Heart left ventricle (tissue), 16 donors: ENCODE measurements around the gene ARMCX2. TPM values are rescaled to one million over a fixed set of nuclear protein-coding genes. Genes with fewer than 3 reads are reported as not detected.

Experiments
- ATAC-seq, 4 donors: fragments of 200-7000 bp; cut with Tn5 transposase; one replicate each; pipeline ENCODE4 v1.9.1; 2020 to 2022; ENCODE audit warnings: moderate library complexity in 4 of 4, mild to moderate bottlenecking in 3 of 4, moderate number of reproducible peaks in 1 of 4
- DNase-seq, 5 donors: peaks; one replicate each; pipeline ENCODE4 v3.0.0-alpha.2; 2020
- H3K27ac ChIP-seq, 12 donors: fragments of 200-600 bp; sonication (generic) in 4 of 12; one replicate each; pipeline versions ENCODE4 v1.5.0 to v1.8.0; 2016 to 2022; ENCODE audit warnings: mild to moderate bottlenecking in 2 of 12
- H3K27me3 ChIP-seq, 9 donors: fragments of 200-600 bp; sonication (generic) in 2 of 9; one replicate each; pipeline versions ENCODE4 v1.5.1 to v1.8.0; 2016 to 2022; ENCODE audit warnings: mild to moderate bottlenecking in 3 of 9
- H3K36me3 ChIP-seq, 9 donors: fragments of 200-600 bp; sonication (generic) in 2 of 9; one replicate each; pipeline versions ENCODE4 v1.5.0 to v1.8.0; 2018 to 2022; ENCODE audit warnings: mild to moderate bottlenecking in 2 of 9
- H3K4me1 ChIP-seq, 12 donors: fragments of 200-600 bp; sonication (generic) in 4 of 12; one replicate each; pipeline versions ENCODE4 v1.5.0 to v1.8.0; 2016 to 2022; ENCODE audit warnings: mild to moderate bottlenecking in 3 of 12
- H3K4me3 ChIP-seq, 12 donors: fragments of 200-600 bp; sonication (generic) in 4 of 12; one replicate each; pipeline versions ENCODE4 v1.5.0 to v1.8.0; 2017 to 2022; ENCODE audit warnings: mild to moderate bottlenecking in 9 of 12, moderate library complexity in 4 of 12
- H3K9me3 ChIP-seq, 12 donors: fragments of 200-600 bp; sonication (generic) in 4 of 12; one replicate each; pipeline versions ENCODE4 v1.5.0 to v1.8.0; 2016 to 2022; ENCODE audit warnings: mild to moderate bottlenecking in 1 of 12
- POLR2A ChIP-seq, 2 donors: fragments of 450-650 bp; IDR thresholded peaks; one replicate each; pipeline ENCODE4 v1.6.1; 2017; ENCODE audit warnings: antibody characterized with exemption in 2 of 2, mild to moderate bottlenecking in 2 of 2, moderate library complexity in 2 of 2
- WGBS, 4 donors: extraction: QIAGEN DNeasy Blood & Tissue Kit in 2 of 4; methylation state at CpG; one replicate each; pipeline versions ENCODE4 v1.1.5 to v1.1.7; 2013 to 2018; 5-methylcytosine and 5-hydroxymethylcytosine counted together
- intact Hi-C, 10 donors: fragments of 100-400 bp; cut with DNase I; formaldehyde crosslinking; loops; one replicate each; pipeline versions ENCODE4 v1.11.1 to v1.14.2; 2022
- long read RNA-seq, 3 donors: library from polyadenylated mRNA; unstranded; transcript quantifications; one replicate each; pipeline ENCODE4 v2.0.0, GENCODE V29; 2020 to 2021
- polyA plus RNA-seq, 2 donors: library from polyadenylated mRNA; stranded (reverse); fragments of 200-250 nt; gene quantifications; one replicate each; pipeline ENCODE4 v1.2.3, GENCODE V29; 2013
- total RNA-seq, 9 donors: library from RNA; depleted of rRNA in 2 of 9; stranded (reverse); fragments of >200 nt in 2 of 9; fragmentation: NEBNext Ultra II Directional in 3 of 9; extraction: Animal tissue kit (Norgen Biotek cat#: 25700) in 3 of 9; gene quantifications; one replicate each; pipeline versions ENCODE4 v1.1.0 to v1.2.4, GENCODE V29; 2016 to 2023
- TF ChIP-seq, protein P1 (sequence below), 12 donors: fragments of 200-600 bp; sonication (generic) in 4 of 12; IDR thresholded peaks; one replicate each; pipeline versions ENCODE4 v1.5.0 to v1.8.0; 2018 to 2022; ENCODE audit warnings: antibody characterized with exemption in 12 of 12, mild to moderate bottlenecking in 5 of 12
- donor health status: ischemic (EF 13 %, LVEDD 7.1; RV severe dilation, severe dysfunction).
- donor health status: healthy with polysubstance abuse.
- donor health status: DM: no; HTN: yes; CAD: no.
- donor health status: DM: no; HTN: no; CAD: no.
- donor health status: ischemic (EF 25% LVEDD 6.9; RV normal size, moderate dysfunction).
- donor health status: ischemic (EF 25% LVEDD 5.7; RV mildly dilated, moderate dysfunction).
- donor health status: healthy.
- donor health status: DM: yes; HTN: yes; CAD: no.
- donor health status: ischemic (EF 35%, LVEDD 5.7; RV mildly dilated, moderate dysfunction).
- donor health status: nonischemic (EF 11% LVEDD 7.7; RV severe dilation, severe dysfunction).
- donor health status: DM: yes; HTN: yes; CAD: no.
- donor health status: PGD.
- donor health status: ischemic (EF 29% LVEDD 5.4; RV normal size, mild dysfunction).
- donor health status: nonischemic (EF 23%, LVEDD 6.1; RV moderate dilation, normal function).

Gene ARMCX2
- total RNA-seq, result 10 to 100 TPM; 23.2 to 45.4 (median 40.5) TPM
- polyA plus RNA-seq, result 10 to 100 TPM; 14.0 to 29.5 TPM
- long read RNA-seq, donor 1, partial matches to known transcripts, result 6 of 61 reads
- long read RNA-seq, donor 1, other reads (novel, unspliced or antisense), result 44 of 61 reads
- long read RNA-seq, donor 2, transcript ARMCX2-213 (3 exons, 195 nt), result minor isoform, 19 of 198 reads
- long read RNA-seq, donor 2, transcript ARMCX2-203 (6 exons, 2,674 nt), result major isoform, 53 of 198 reads
- long read RNA-seq, donor 2, transcript ARMCX2-208 (6 exons, 758 nt), result minor isoform, 21 of 198 reads
- long read RNA-seq, donor 2, transcript ARMCX2-211 (6 exons, 612 nt), result minor isoform, 16 of 198 reads
- long read RNA-seq, donor 2, partial matches to known transcripts, result 9 of 198 reads
- long read RNA-seq, donor 2, other reads (novel, unspliced or antisense), result 68 of 198 reads
- long read RNA-seq, donor 3, transcript ARMCX2-203 (6 exons, 2,674 nt), result major isoform, 12 of 62 reads
- long read RNA-seq, donor 3, transcript ARMCX2-204 (5 exons, 914 nt), result minor isoform, 7 of 62 reads
- long read RNA-seq, donor 3, partial matches to known transcripts, result 11 of 62 reads
- long read RNA-seq, donor 3, other reads (novel, unspliced or antisense), result 20 of 62 reads

DNA sequence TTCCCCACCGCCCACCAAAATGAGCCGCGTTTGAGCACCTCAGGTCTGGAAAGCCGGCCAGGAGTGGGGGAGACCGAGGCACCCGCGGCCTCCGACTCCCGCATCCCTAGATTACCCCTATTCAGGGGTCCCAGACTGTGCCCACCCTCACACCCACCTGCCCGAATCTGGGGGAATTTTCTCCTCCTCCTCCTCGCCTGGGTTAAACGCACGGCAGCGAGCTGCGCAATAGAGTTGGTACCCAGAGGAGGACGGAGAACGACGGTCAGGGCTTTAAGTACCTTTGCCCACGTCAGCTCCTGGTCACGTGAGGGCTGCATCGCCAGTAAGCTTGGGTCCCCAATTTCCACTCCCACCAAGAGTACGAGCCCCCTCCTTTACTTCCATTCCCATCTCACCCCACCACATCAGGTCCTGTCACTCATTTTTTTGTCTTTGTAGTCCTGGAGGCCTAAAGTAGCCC is at the start of gene ARMCX2:
Gene ARMCX2, minus strand, starts transcription at position 250 of the 463 bp plus-strand sequence. CDS start 2,262 bp downstream, outside the sequence.
- intact Hi-C loops, result no loop called here
- Histone ChIP-seq H3K36me3 (peaks cover 0 to 13% (median 2%) of the 10 kb centered on the region in 9 donors), H3K4me3 (peak within 1 kb of the TSS; percentile 32 to 83 (median 62)), H3K4me1 (peaks cover 0 to 7% (median 0%) of the 10 kb centered on the region in 12 donors), H3K9me3 (no peaks in the 10 kb centered on the region), H3K27ac (peak within 1 kb of the TSS; percentile 6 to 75 (median 64)), H3K27me3 (peaks cover 0 to 24% (median 0%) of the 10 kb centered on the region in 9 donors)
- 1 to 33% (median 16%) methylated on average over 22 of the region's 22 CpGs for WGBS, 4 donors
- TF ChIP-seq, protein P1, sequence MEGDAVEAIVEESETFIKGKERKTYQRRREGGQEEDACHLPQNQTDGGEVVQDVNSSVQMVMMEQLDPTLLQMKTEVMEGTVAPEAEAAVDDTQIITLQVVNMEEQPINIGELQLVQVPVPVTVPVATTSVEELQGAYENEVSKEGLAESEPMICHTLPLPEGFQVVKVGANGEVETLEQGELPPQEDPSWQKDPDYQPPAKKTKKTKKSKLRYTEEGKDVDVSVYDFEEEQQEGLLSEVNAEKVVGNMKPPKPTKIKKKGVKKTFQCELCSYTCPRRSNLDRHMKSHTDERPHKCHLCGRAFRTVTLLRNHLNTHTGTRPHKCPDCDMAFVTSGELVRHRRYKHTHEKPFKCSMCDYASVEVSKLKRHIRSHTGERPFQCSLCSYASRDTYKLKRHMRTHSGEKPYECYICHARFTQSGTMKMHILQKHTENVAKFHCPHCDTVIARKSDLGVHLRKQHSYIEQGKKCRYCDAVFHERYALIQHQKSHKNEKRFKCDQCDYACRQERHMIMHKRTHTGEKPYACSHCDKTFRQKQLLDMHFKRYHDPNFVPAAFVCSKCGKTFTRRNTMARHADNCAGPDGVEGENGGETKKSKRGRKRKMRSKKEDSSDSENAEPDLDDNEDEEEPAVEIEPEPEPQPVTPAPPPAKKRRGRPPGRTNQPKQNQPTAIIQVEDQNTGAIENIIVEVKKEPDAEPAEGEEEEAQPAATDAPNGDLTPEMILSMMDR (IDR thresholded peaks at IDR 0.05), result no peak
- peak in 1 of 2 donors; percentile 44 for TF ChIP-seq POLR2A (IDR thresholded peaks at IDR 0.05)
- peak; percentile 66 to 87 (median 82) for ATAC-seq
- DNase-seq, result peak; percentile 52 to 67 (median 59)

DNA sequence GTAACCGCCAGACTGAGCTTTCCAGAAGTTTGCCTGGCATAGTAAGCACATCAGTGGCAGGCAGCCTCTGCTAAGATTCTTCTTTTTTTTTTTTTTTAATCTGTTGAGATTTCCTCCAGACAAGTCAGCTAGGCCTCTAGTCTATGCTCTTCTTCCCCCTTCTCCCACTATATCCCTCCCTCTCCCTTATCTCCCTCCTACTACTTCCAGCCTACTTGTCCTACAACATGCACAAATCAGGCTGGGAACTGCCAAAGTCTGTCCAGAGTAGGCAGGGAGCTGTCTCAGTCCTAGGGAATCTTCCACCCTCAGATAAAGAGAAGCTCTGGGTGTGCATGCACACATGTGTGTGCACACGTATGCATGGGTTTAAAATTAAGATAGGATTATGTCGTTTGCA is 49.7 kb upstream of the ARMCX2 start:
- TF ChIP-seq POLR2A (IDR thresholded peaks at IDR 0.05), result no peak
- TF ChIP-seq, protein P1 (IDR thresholded peaks at IDR 0.05), result no peak
- intact Hi-C loops, result no loop called here
- 53 to 81% (median 67%) methylated on average over 3 of the region's 3 CpGs for WGBS, 4 donors
- no peaks in the 10 kb centered on the region for H3K27me3 ChIP-seq
- ATAC-seq (no peak), DNase-seq (no peak)
- no peaks in the 10 kb centered on the region for H3K9me3 ChIP-seq
- no peaks in the 10 kb centered on the region for H3K4me1 ChIP-seq
- no peak overlapping the region for H3K27ac ChIP-seq
- H3K4me3 ChIP-seq, result no peak overlapping the region
- H3K36me3 ChIP-seq, result no peaks in the 10 kb centered on the region

DNA sequence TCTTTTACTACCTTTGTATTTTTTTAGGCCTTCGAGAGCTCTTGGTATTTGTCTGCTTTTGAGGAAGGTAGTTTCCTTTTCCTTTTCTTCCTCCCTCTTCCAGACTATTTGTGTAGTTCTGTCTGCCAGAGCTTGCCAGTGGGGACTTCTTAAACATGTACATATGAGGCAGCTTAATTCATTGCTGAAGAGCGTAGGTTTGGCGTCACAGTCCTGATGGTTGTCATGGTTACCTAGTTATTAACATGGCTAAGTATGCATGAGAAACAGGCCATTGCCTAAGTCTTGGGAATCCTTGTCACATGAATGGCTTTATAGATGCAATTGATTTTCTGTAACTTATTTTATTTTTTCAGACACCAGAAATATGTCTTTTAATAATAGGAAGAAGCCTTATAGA is 48.5 kb upstream of the ARMCX2 start:
- Histone ChIP-seq H3K9me3 (no peaks in the 10 kb centered on the region), H3K36me3 (no peaks in the 10 kb centered on the region), H3K27ac (no peak overlapping the region), H3K27me3 (no peaks in the 10 kb centered on the region), H3K4me3 (no peak overlapping the region), H3K4me1 (no peaks in the 10 kb centered on the region)
- TF ChIP-seq POLR2A (IDR thresholded peaks at IDR 0.05), result no peak
- TF ChIP-seq, protein P1 (IDR thresholded peaks at IDR 0.05), result no peak
- intact Hi-C loops, result no loop called here
- 59 to 78% (median 73%) methylated on average over 3 of the region's 3 CpGs for WGBS, 4 donors
- ATAC-seq (no peak), DNase-seq (no peak)

DNA sequence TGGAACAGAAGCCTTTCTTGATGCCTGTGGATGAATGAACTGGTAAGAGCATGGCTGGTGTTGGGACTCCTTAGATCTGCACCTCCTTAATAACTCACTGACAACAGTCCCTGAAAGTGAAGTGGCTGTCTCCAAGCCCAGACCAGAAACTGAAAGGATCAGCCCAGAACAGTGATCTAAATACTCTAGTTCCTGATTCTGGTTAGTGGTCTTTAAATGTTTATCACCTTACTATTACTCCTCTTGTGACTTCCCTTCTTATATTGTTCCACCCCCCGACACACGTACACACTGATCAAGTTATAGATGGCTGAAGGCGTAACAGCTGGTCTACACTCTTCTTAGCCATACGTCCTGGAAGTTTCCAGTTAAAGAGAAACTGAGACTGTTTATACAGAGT is 33.8 kb upstream of the ARMCX2 start:
- 72 to 83% (median 80%) methylated on average over 4 of the region's 4 CpGs for WGBS, 4 donors
- TF ChIP-seq POLR2A (IDR thresholded peaks at IDR 0.05), result no peak
- TF ChIP-seq, protein P1 (IDR thresholded peaks at IDR 0.05), result no peak
- DNase-seq, result no peak
- no peak overlapping the region for H3K27ac ChIP-seq
- intact Hi-C loops, result no loop called here
- no peaks in the 10 kb centered on the region for H3K9me3 ChIP-seq
- no peaks in the 10 kb centered on the region for H3K36me3 ChIP-seq
- H3K4me1 ChIP-seq, result no peaks in the 10 kb centered on the region
- no peak for ATAC-seq
- H3K27me3 ChIP-seq, result peaks cover 0 to 57% (median 0%) of the 10 kb centered on the region in 9 donors
- no peak overlapping the region for H3K4me3 ChIP-seq
